ENCODE measurements around the gene NEGR1. TPM values are rescaled to one million over a fixed set of nuclear protein-coding genes. Genes with fewer than 3 reads are reported as not detected.

Gene NEGR1
- total RNA-seq, 1 donor from 2014 or later: 8.6 TPM

DNA sequence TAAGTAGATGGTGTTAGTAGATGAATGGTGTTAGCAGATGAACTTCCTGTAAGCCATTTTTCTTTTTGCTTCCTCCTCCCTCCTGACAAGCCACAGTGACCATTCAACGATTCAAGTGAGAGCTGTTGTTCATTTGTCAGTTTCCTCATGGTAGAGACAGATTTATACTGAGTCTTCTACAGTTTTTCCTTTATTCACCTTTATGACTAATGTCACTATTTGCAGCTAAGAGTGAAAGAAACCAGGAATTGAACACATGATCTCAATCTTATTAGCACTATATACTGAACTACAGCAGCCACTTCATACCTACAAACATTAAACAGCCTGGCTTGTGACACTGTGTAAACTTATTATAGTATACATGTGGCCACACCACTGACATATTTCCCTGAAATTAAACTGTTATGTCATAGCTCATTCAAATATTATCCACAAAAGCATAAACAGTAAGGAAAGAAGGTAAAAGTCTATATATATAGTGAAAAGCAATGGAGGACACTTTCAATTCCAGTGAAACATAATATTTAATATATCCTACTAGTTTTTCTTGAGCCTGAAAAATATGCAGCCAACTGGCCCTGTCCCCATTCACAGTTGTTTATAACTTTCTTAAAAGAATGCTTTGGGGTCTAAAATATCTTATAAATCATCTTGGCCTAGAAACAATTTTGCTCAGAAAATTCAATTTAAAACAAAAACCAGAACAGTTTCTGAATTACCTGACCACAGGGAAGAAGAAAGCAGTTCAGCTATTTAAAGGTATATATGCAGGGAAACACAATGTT is 634.6 kb downstream of the NEGR1 start:
- Histone ChIP-seq H3K36me3 (ENCODE audit: insufficient read depth, low read length) (no peaks in the 10 kb centered on the region), H3K4me2 (ENCODE audit: low read length) (no peak overlapping the region), H3K4me1 (ENCODE audit: insufficient read depth, low read length) (no peaks in the 10 kb centered on the region), H3K79me2 (ENCODE audit: insufficient read depth, low read length) (no peaks in the 10 kb centered on the region), H2AFZ (ENCODE audit: low read depth, low read length) (no peak overlapping the region), H3K9me3 (ENCODE audit: insufficient read depth, low read depth, low read length) (no peaks in the 10 kb centered on the region), H3K27me3 (ENCODE audit: insufficient read depth, low read length) (no peaks in the 10 kb centered on the region), H3K4me3 (ENCODE audit: insufficient read depth, low read depth, low read length) (no peak overlapping the region), H3K9ac (ENCODE audit: low read length) (no peak overlapping the region), H4K20me1 (ENCODE audit: insufficient read depth, low read length) (no peaks in the 10 kb centered on the region), H3K27ac (ENCODE audit: low read depth, low read length) (no peak overlapping the region)
- H3K4me1 Mint-ChIP-seq (ENCODE audit: low read depth, unreplicated experiment): no peaks in the 10 kb centered on the region
- H3K9me3 Mint-ChIP-seq (ENCODE audit: unreplicated experiment): no peaks in the 10 kb centered on the region
- FAIRE-seq: no peak
- H3K27ac Mint-ChIP-seq (ENCODE audit: unreplicated experiment): no peak overlapping the region
- no peak for DNase-seq (ENCODE audit: low read depth)
- H3K36me3 Mint-ChIP-seq (ENCODE audit: low read depth, unreplicated experiment): no peaks in the 10 kb centered on the region
- no peaks in the 10 kb centered on the region for H3K27me3 Mint-ChIP-seq (ENCODE audit: low read depth, unreplicated experiment)
- no peak overlapping the region for H3K4me3 Mint-ChIP-seq (ENCODE audit: unreplicated experiment)
- TF ChIP-seq, protein P1, sequence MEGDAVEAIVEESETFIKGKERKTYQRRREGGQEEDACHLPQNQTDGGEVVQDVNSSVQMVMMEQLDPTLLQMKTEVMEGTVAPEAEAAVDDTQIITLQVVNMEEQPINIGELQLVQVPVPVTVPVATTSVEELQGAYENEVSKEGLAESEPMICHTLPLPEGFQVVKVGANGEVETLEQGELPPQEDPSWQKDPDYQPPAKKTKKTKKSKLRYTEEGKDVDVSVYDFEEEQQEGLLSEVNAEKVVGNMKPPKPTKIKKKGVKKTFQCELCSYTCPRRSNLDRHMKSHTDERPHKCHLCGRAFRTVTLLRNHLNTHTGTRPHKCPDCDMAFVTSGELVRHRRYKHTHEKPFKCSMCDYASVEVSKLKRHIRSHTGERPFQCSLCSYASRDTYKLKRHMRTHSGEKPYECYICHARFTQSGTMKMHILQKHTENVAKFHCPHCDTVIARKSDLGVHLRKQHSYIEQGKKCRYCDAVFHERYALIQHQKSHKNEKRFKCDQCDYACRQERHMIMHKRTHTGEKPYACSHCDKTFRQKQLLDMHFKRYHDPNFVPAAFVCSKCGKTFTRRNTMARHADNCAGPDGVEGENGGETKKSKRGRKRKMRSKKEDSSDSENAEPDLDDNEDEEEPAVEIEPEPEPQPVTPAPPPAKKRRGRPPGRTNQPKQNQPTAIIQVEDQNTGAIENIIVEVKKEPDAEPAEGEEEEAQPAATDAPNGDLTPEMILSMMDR (IDR thresholded peaks at IDR 0.05; ENCODE audit: insufficient read depth, low read depth, low read length): no peak
- no peak for TF ChIP-seq EZH2 (IDR thresholded peaks at IDR 0.05; ENCODE audit: insufficient read depth, low read length)

DNA sequence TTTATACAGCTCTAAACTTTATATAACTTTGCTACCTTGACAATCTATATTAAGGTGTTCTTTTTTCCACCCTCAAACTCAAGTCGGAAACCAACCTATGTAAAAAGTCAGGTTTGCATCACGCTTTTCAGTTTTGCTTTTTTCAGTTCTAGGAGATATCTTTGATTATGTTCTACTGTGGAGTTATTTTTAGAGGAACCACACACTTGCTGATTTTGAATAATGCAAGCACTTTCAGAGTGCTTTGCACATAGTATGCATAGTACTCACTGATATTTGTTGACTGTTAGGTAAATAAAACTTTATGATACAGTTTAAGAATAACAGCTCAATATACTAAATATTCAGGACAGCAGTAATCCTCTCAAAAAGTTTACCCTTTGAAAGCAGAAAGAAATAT is 637.3 kb downstream of the NEGR1 start:
- no peak for TF ChIP-seq EZH2 (IDR thresholded peaks at IDR 0.05; ENCODE audit: insufficient read depth, low read length)
- TF ChIP-seq, protein P1 (IDR thresholded peaks at IDR 0.05; ENCODE audit: insufficient read depth, low read depth, low read length): no peak
- no peaks in the 10 kb centered on the region for H3K36me3 ChIP-seq (ENCODE audit: insufficient read depth, low read length)
- H4K20me1 ChIP-seq (ENCODE audit: insufficient read depth, low read length): no peaks in the 10 kb centered on the region
- no peaks in the 10 kb centered on the region for H3K27me3 ChIP-seq (ENCODE audit: insufficient read depth, low read length)
- H3K27ac ChIP-seq (ENCODE audit: low read depth, low read length): no peak overlapping the region
- DNase-seq (ENCODE audit: low read depth) (no peak), FAIRE-seq (no peak)
- Mint-ChIP-seq H3K4me3 (ENCODE audit: unreplicated experiment) (no peak overlapping the region), H3K9me3 (ENCODE audit: unreplicated experiment) (no peaks in the 10 kb centered on the region), H3K4me1 (ENCODE audit: low read depth, unreplicated experiment) (no peaks in the 10 kb centered on the region), H3K27ac (ENCODE audit: unreplicated experiment) (no peak overlapping the region), H3K27me3 (ENCODE audit: low read depth, unreplicated experiment) (no peaks in the 10 kb centered on the region), H3K36me3 (ENCODE audit: low read depth, unreplicated experiment) (no peaks in the 10 kb centered on the region)
- no peak overlapping the region for H3K4me2 ChIP-seq (ENCODE audit: low read length)
- H3K9ac ChIP-seq (ENCODE audit: low read length): no peak overlapping the region
- no peaks in the 10 kb centered on the region for H3K79me2 ChIP-seq (ENCODE audit: insufficient read depth, low read length)
- no peak overlapping the region for H3K4me3 ChIP-seq (ENCODE audit: insufficient read depth, low read depth, low read length)
- no peaks in the 10 kb centered on the region for H3K9me3 ChIP-seq (ENCODE audit: insufficient read depth, low read depth, low read length)
- no peaks in the 10 kb centered on the region for H3K4me1 ChIP-seq (ENCODE audit: insufficient read depth, low read length)
- no peak overlapping the region for H2AFZ ChIP-seq (ENCODE audit: low read depth, low read length)

DNA sequence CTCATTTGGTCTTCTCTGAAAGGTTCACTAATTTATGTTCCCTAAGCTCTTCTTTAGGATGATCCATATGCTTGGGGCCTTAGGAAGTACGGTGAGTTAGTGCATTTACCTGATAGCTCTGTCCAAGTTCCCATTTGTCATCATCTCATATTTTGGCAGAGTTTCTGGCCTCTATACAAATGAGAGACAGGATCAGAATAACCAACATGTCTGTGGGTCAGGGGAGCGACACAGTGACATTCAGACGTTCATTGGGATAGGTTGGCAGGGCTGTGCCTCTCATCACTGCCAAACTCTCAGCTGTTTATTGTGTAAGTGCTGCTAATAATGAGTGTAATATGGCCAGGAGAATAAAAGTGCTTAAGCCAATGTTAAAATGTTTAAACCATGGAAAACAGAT is 640.4 kb downstream of the NEGR1 start:
- FAIRE-seq (no peak), DNase-seq (ENCODE audit: low read depth) (no peak)
- H3K9me3 ChIP-seq (ENCODE audit: insufficient read depth, low read depth, low read length): no peaks in the 10 kb centered on the region
- H4K20me1 ChIP-seq (ENCODE audit: insufficient read depth, low read length): no peaks in the 10 kb centered on the region
- Mint-ChIP-seq H3K27me3 (ENCODE audit: low read depth, unreplicated experiment) (no peaks in the 10 kb centered on the region), H3K9me3 (ENCODE audit: unreplicated experiment) (peaks cover 3% of the 10 kb centered on the region), H3K36me3 (ENCODE audit: low read depth, unreplicated experiment) (no peaks in the 10 kb centered on the region), H3K4me3 (ENCODE audit: unreplicated experiment) (no peak overlapping the region), H3K4me1 (ENCODE audit: low read depth, unreplicated experiment) (peaks cover 5% of the 10 kb centered on the region), H3K27ac (ENCODE audit: unreplicated experiment) (no peak overlapping the region)
- no peak overlapping the region for H3K27ac ChIP-seq (ENCODE audit: low read depth, low read length)
- no peaks in the 10 kb centered on the region for H3K79me2 ChIP-seq (ENCODE audit: insufficient read depth, low read length)
- H3K4me1 ChIP-seq (ENCODE audit: insufficient read depth, low read length): peaks cover 4% of the 10 kb centered on the region
- no peak for TF ChIP-seq EZH2 (IDR thresholded peaks at IDR 0.05; ENCODE audit: insufficient read depth, low read length)
- TF ChIP-seq, protein P1 (IDR thresholded peaks at IDR 0.05; ENCODE audit: insufficient read depth, low read depth, low read length): no peak
- no peaks in the 10 kb centered on the region for H3K27me3 ChIP-seq (ENCODE audit: insufficient read depth, low read length)
- H3K4me3 ChIP-seq (ENCODE audit: insufficient read depth, low read depth, low read length): no peak overlapping the region
- H3K9ac ChIP-seq (ENCODE audit: low read length): no peak overlapping the region
- H3K36me3 ChIP-seq (ENCODE audit: insufficient read depth, low read length): no peaks in the 10 kb centered on the region
- no peak overlapping the region for H3K4me2 ChIP-seq (ENCODE audit: low read length)
- no peak overlapping the region for H2AFZ ChIP-seq (ENCODE audit: low read depth, low read length)
